Right atrium auricular region (tissue), 2 donors: ENCODE results near the gene NF1. TPM values are rescaled to one million over a fixed set of nuclear protein-coding genes. Genes with fewer than 3 reads are reported as not detected.
A peak's percentile ranks its signal among the peaks of the same experiment; 100 is the strongest.

ENCODE experiments used
- DNase-seq: peaks from one replicate; pipeline ENCODE4 v3.0.0-alpha.2; 2019; ENCODE audit warnings: low spot score
- H3K27ac ChIP-seq, 2 donors: fragments of 200-600 bp; sonication (generic); 1 replicate in 1 of 2; 2 replicates in 1 of 2; pipeline ENCODE4 v1.5.1; 2016 to 2019
- H3K27me3 ChIP-seq, 2 donors: fragments of 200-600 bp; sonication (generic); one replicate each; pipeline versions ENCODE4 v1.5.1 to v1.6.0; 2017 to 2019
- H3K36me3 ChIP-seq: fragments of 200-600 bp; sonication (generic); one replicate; pipeline ENCODE4 v1.5.1; 2016
- H3K4me1 ChIP-seq, 2 donors: fragments of 200-600 bp; sonication (generic); one replicate each; pipeline versions ENCODE4 v1.5.1 to v1.6.0; 2017 to 2019
- H3K4me3 ChIP-seq, 2 donors: fragments of 200-600 bp; sonication (generic); 1 replicate in 1 of 2; 2 replicates in 1 of 2; pipeline ENCODE4 v1.5.1; 2017 to 2019; ENCODE audit warnings: mild to moderate bottlenecking in 1 of 2, moderate library complexity in 1 of 2
- H3K9me3 ChIP-seq, 2 donors: fragments of 200-600 bp; sonication (generic); one replicate each; pipeline ENCODE4 v1.5.1; 2019
- CTCF ChIP-seq, 2 donors: fragments of 200-600 bp; sonication (generic); IDR thresholded peaks; one replicate each; pipeline ENCODE4 v1.5.1; 2019; ENCODE audit warnings: antibody characterized with exemption in 2 of 2
- total RNA-seq, 2 donors: library from RNA; depleted of rRNA; stranded (reverse); fragments of >200 nt; gene quantifications; one replicate each; pipeline ENCODE4 v1.1.0, GENCODE V29; 2016

NF1 gene
- total RNA-seq, 2 donors from 2014 or later: 47.5 to 51.4 TPM

GRCh38 chr17:31318298-31318801, 223.6 kb downstream of the NF1 start:
- peaks cover 0 to 12% of the 10 kb centered on the region in 2 donors for H3K4me1 ChIP-seq
- no peak for TF ChIP-seq CTCF (IDR thresholded peaks at IDR 0.05)

GRCh38 chr17:31318851-31319661, 224.3 kb downstream of the NF1 start:
- Histone ChIP-seq H3K4me3 (peak overlapping the region in 1 of 2 donors; percentile 24), H3K27me3 (no peaks in the 10 kb centered on the region), H3K4me1 (peaks cover 0 to 12% of the 10 kb centered on the region in 2 donors), H3K27ac (peak overlapping the region; percentile 57 to 65), H3K36me3 (no peaks in the 10 kb centered on the region), H3K9me3 (no peaks in the 10 kb centered on the region)
- TF ChIP-seq CTCF (IDR thresholded peaks at IDR 0.05): no peak
- no peak for DNase-seq

More at GRCh38 chr17:31318298-31318801, 223.6 kb downstream of the NF1 start:
- H3K36me3 ChIP-seq: no peaks in the 10 kb centered on the region
- H3K27me3 ChIP-seq: no peaks in the 10 kb centered on the region
- peak overlapping the region in 1 of 2 donors; percentile 24 for H3K4me3 ChIP-seq
- peak overlapping the region; percentile 57 to 65 for H3K27ac ChIP-seq
- no peaks in the 10 kb centered on the region for H3K9me3 ChIP-seq
- peak; percentile 76 for DNase-seq

GRCh38 chr17:31320241-31320640, 225.5 kb downstream of the NF1 start:
- no peaks in the 10 kb centered on the region for H3K27me3 ChIP-seq
- H3K9me3 ChIP-seq: no peaks in the 10 kb centered on the region
- no peak for TF ChIP-seq CTCF (IDR thresholded peaks at IDR 0.05)
- H3K36me3 ChIP-seq: no peaks in the 10 kb centered on the region
- no peak for DNase-seq
- H3K4me3 ChIP-seq: no peak overlapping the region
- H3K27ac ChIP-seq: no peak overlapping the region
- H3K4me1 ChIP-seq: peaks cover 0 to 12% of the 10 kb centered on the region in 2 donors

- no peaks in the 10 kb centered on the region for H3K27me3 ChIP-seq
- H3K9me3 ChIP-seq: no peaks in the 10 kb centered on the region
- DNase-seq: no peak
- TF ChIP-seq CTCF (IDR thresholded peaks at IDR 0.05): no peak
- H3K4me1 ChIP-seq: peaks cover 0 to 12% of the 10 kb centered on the region in 2 donors
- peak overlapping the region in 1 of 2 donors; percentile 39 for H3K27ac ChIP-seq
- peaks cover 3% of the 10 kb centered on the region for H3K36me3 ChIP-seq
- H3K4me3 ChIP-seq: peak overlapping the region in 1 of 2 donors; percentile 9
Measured at GRCh38 chr17:31320791-31321190, 226.0 kb downstream of the NF1 start.

GRCh38 chr17:31321481-31321880, 226.7 kb downstream of the NF1 start, which contains the start of gene EVI2A:
TSS of gene EVI2A (minus strand) at chr17:31321622. CDS start at chr17:31319013, 2,609 bp downstream.
- H3K27ac ChIP-seq: peak within 1 kb of the TSS in 1 of 2 donors; percentile 39
- H3K27me3 ChIP-seq: no peaks in the 10 kb centered on the region
- peaks cover 0 to 12% of the 10 kb centered on the region in 2 donors for H3K4me1 ChIP-seq
- peak within 1 kb of the TSS; percentile 9 to 10 for H3K4me3 ChIP-seq
- no peak for TF ChIP-seq CTCF (IDR thresholded peaks at IDR 0.05)
- DNase-seq: no peak
- no peaks in the 10 kb centered on the region for H3K9me3 ChIP-seq
- H3K36me3 ChIP-seq: peaks cover 10% of the 10 kb centered on the region
